HCT116 (cell line): Measurements from ENCODE around the gene ALCAM. TPM values are rescaled to one million over a fixed set of nuclear protein-coding genes. Genes with fewer than 3 reads are reported as not detected.

Source experiments
- ATAC-seq: fragments of 200-7000 bp; cut with Tn5 transposase; 2 replicates; pipeline ENCODE4 v1.9.1; 2020; ENCODE audit warnings: mild to moderate bottlenecking, moderate library complexity
- BruUV-seq: library from RNA; stranded (reverse); fragments of 400-500 nt; replicated peaks from 2 replicates; lab custom pipeline; 2021; lab: Mats Ljungman, UMichigan
- CTCF ChIA-PET: fragments of 300-600 bp; sonication (Branson Sonifier 250); formaldehyde crosslinking; loops from one replicate; lab custom pipeline; 2021; ENCODE audit warnings: antibody characterized with exemption; lab: Charles Lee
- POLR2A ChIA-PET: fragments of 300-600, 350-600 bp; sonication (Branson Sonifier 250); formaldehyde crosslinking; loops from one replicate; lab custom pipeline; 2021; ENCODE audit warnings: antibody characterized with exemption; lab: Charles Lee
- RAD21 ChIA-PET, 2 experiments: fragments of 300-600 bp; sonication (Branson Sonifier 250); formaldehyde crosslinking; loops; one replicate each; lab custom pipeline; 2023; ENCODE audit warnings: low total read pairs in 2 of 2; ENCODE audit not compliant: uncharacterized antibody in 2 of 2, unreplicated experiment in 2 of 2, low non-redundant PET in 1 of 2; lab: Charles Lee
- DNase-seq: peaks from one replicate; pipeline ENCODE4 v3.0.0-alpha.2; 2010; ENCODE audit warnings: low read depth, low spot score
- H2AFZ ChIP-seq: fragments of 200-600 bp; shearing (Covaris generic), sonication (generic); 2 replicates; pipeline ENCODE4 v1.6.1; 2017; ENCODE audit warnings: low read depth, mixed run types, mixed read lengths, antibody characterized with exemption, low read length; ENCODE audit not compliant: poor library complexity, severe bottlenecking
- H3K27ac ChIP-seq: 2 replicates; pipeline ENCODE4 v1.5.1; 2012; ENCODE audit warnings: low read depth, low read length
- H3K27me3 ChIP-seq: fragments of 200-600 bp; sonication (generic); 2 replicates; pipeline ENCODE4 v1.6.1; 2016; ENCODE audit warnings: mixed run types, low read length, mixed read lengths; ENCODE audit not compliant: insufficient read depth
- H3K36me3 ChIP-seq, 2 experiments: fragments of 200-500 bp in 1 of 2; fragments of 200-600 bp in 1 of 2; sonication (Bioruptor generic) in 1 of 2; sonication (generic) in 1 of 2; 2 replicates each; pipeline versions ENCODE4 v1.5.1 to v1.6.1; 2014 to 2016; ENCODE audit warnings: low read length in 2 of 2, inconsistent platforms in 1 of 2, mixed read lengths in 1 of 2, mixed run types in 1 of 2; ENCODE audit not compliant: insufficient read depth in 2 of 2, control insufficient read depth in 1 of 2
- H3K4me1 ChIP-seq, 2 experiments: fragments of 200-600 bp in 1 of 2; sonication (generic) in 1 of 2; 2 replicates each; pipeline versions ENCODE4 v1.5.1 to v1.6.1; 2012 to 2017; ENCODE audit warnings: low read length in 2 of 2, inconsistent platforms in 1 of 2, mild to moderate bottlenecking in 1 of 2, mixed read lengths in 1 of 2, mixed run types in 1 of 2, moderate library complexity in 1 of 2; ENCODE audit not compliant: insufficient read depth in 2 of 2, control insufficient read depth in 1 of 2
- H3K4me2 ChIP-seq: fragments of 200-600 bp; sonication (generic); 2 replicates; pipeline ENCODE4 v1.6.1; 2017; ENCODE audit warnings: mixed run types, low read length, mixed read lengths
- H3K4me3 ChIP-seq, 2 experiments: fragments of 200-600 bp in 1 of 2; sonication (generic) in 1 of 2; replicated peaks in 1 of 2; 2 replicates each; pipeline ENCODE4 v1.5.1; 2011 to 2016; ENCODE audit warnings: low read length in 2 of 2, control low read depth in 1 of 2, low read depth in 1 of 2, mild to moderate bottlenecking in 1 of 2, mixed read lengths in 1 of 2, mixed run types in 1 of 2
- H3K79me2 ChIP-seq: fragments of 200-600 bp; sonication (generic); 2 replicates; pipeline ENCODE4 v1.6.1; 2017; ENCODE audit warnings: mild to moderate bottlenecking, mixed run types, low read length, moderate library complexity, mixed read lengths; ENCODE audit not compliant: insufficient read depth
- H3K9ac ChIP-seq: fragments of 200-600 bp; sonication (generic); 2 replicates; pipeline ENCODE4 v1.6.1; 2016; ENCODE audit warnings: low read length, mixed read lengths
- H3K9me2 ChIP-seq: fragments of 200-600 bp; sonication (generic), shearing (Covaris generic); 2 replicates; pipeline ENCODE4 v1.6.1; 2017; ENCODE audit warnings: mixed run types, mild to moderate bottlenecking, moderate library complexity; ENCODE audit not compliant: insufficient read depth
- H3K9me3 ChIP-seq, 2 experiments: fragments of 200-500 bp in 1 of 2; fragments of 200-600 bp in 1 of 2; sonication (Bioruptor generic) in 1 of 2; sonication (generic) in 1 of 2; 2 replicates each; pipeline ENCODE4 v1.6.1; 2014 to 2017; ENCODE audit warnings: low read length in 2 of 2, mixed read lengths in 2 of 2, inconsistent platforms in 1 of 2, low read depth in 1 of 2, mild to moderate bottlenecking in 1 of 2, mixed run types in 1 of 2, moderate library complexity in 1 of 2; ENCODE audit not compliant: control insufficient read depth in 1 of 2, insufficient read depth in 1 of 2
- H4K20me1 ChIP-seq: fragments of 200-600 bp; sonication (generic), shearing (Covaris generic); 2 replicates; pipeline ENCODE4 v1.6.1; 2017; ENCODE audit warnings: mixed run types, mild to moderate bottlenecking, moderate library complexity; ENCODE audit not compliant: insufficient read depth
- CBX3 ChIP-seq: IDR thresholded peaks from 2 replicates; pipeline ENCODE4 v1.6.1; 2012; ENCODE audit warnings: low read depth
- CEBPB ChIP-seq: IDR thresholded peaks from 2 replicates; pipeline ENCODE4 v1.6.1; 2012; ENCODE audit warnings: low read depth
- EGR1 ChIP-seq: IDR thresholded peaks from 2 replicates; pipeline ENCODE4 v1.6.1; 2012; ENCODE audit warnings: low read depth
- ELF1 ChIP-seq: IDR thresholded peaks from 2 replicates; pipeline ENCODE4 v1.6.1; 2012; ENCODE audit warnings: low read depth, borderline replicate concordance
- EZH2 ChIP-seq: fragments of 200-600 bp; sonication (generic); IDR thresholded peaks from 2 replicates; pipeline ENCODE4 v1.6.1; 2017; ENCODE audit warnings: antibody characterized with exemption, mixed run types
- FOSL1 ChIP-seq: IDR thresholded peaks from 2 replicates; pipeline ENCODE4 v1.6.1; 2012; ENCODE audit warnings: low read depth
- MAX ChIP-seq: IDR thresholded peaks from 2 replicates; pipeline ENCODE4 v1.6.1; 2012
- POLR2A ChIP-seq: IDR thresholded peaks from 2 replicates; pipeline ENCODE4 v1.7.0; 2011; ENCODE audit warnings: borderline replicate concordance; ENCODE audit not compliant: insufficient read depth, insufficient read length; ENCODE audit errors: extremely low read depth
- RAD21 ChIP-seq: IDR thresholded peaks from 2 replicates; pipeline ENCODE4 v1.6.1; 2012; ENCODE audit warnings: low read depth, mild to moderate bottlenecking
- SRF ChIP-seq: IDR thresholded peaks from 2 replicates; pipeline ENCODE4 v1.6.1; 2012; ENCODE audit warnings: low read depth
- TCF7L2 ChIP-seq: IDR thresholded peaks from 2 replicates; pipeline ENCODE4 v1.7.0; 2011; ENCODE audit warnings: borderline replicate concordance, inconsistent platforms; ENCODE audit not compliant: insufficient read depth, insufficient read length; ENCODE audit errors: extremely low read depth
- YY1 ChIP-seq: IDR thresholded peaks from 2 replicates; pipeline ENCODE4 v1.6.1; 2011; ENCODE audit warnings: low read length, low read depth, moderate library complexity, mild to moderate bottlenecking; ENCODE audit not compliant: insufficient replicate concordance; ENCODE audit errors: extremely low read depth
- ZFX ChIP-seq: fragments of 450-650 bp; IDR thresholded peaks from 2 replicates; pipeline ENCODE4 v1.6.1; 2017
- intact Hi-C: fragments of 100-400 bp; cut with micrococcal nuclease; formaldehyde crosslinking; loops from 2 replicates; pipeline ENCODE4 v1.10.0; 2022
- total RNA-seq: library from RNA; stranded (reverse); gene quantifications from one replicate; pipeline ENCODE4 v1.2.1, GENCODE V29; 2021; ENCODE audit not compliant: unreplicated experiment
- TF ChIP-seq, protein P1 (sequence below): IDR thresholded peaks from 2 replicates; pipeline ENCODE4 v1.6.1; 2012
- TF ChIP-seq, protein P2 (sequence below), 3 experiments: fragments of 200-600 bp in 1 of 3; sonication (generic) in 1 of 3; IDR thresholded peaks in 2 of 3; conservative IDR thresholded peaks in 1 of 3; 2 replicates each; pipeline ENCODE4 v1.5.1; 2012 to 2017; ENCODE audit warnings: low read depth in 2 of 3, low read length in 2 of 3, antibody characterized with exemption in 1 of 3, borderline replicate concordance in 1 of 3, control low read depth in 1 of 3, mild to moderate bottlenecking in 1 of 3, mixed read lengths in 1 of 3, mixed run types in 1 of 3, moderate library complexity in 1 of 3; ENCODE audit not compliant: insufficient read depth in 1 of 3
- TF ChIP-seq, protein P3 (sequence below): IDR thresholded peaks from 2 replicates; pipeline ENCODE4 v1.6.1; 2012; ENCODE audit warnings: low read depth

The ALCAM gene
- total RNA-seq, 1 experiment from 2014 or later = 56.7 TPM

DNA sequence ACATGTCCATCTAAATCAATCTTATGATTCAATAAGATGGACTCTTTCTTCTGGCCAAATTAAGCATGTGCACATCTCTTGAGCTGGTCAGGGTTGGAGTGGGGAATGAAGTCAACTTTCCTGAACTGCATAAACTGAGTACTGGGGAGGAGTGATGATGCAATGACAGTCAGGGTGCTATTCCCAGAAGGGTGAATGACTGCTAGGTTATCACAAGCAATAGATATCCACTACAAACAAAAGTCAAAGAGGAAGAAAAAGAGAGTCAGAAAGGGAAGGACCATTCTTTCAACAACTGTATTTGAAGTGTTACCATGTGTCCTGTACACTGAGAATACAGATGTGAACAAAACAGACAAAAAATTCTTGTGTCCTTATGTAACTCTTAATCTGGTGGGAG is 70.0 kb downstream of the ALCAM start:
- Histone ChIP-seq H3K9ac (no peak overlapping the region), H3K9me3 (no peaks in the 10 kb centered on the region), H2AFZ (no peak overlapping the region), H3K4me3 (no peak overlapping the region), H4K20me1 (no peaks in the 10 kb centered on the region), H3K27ac (no peak overlapping the region), H3K79me2 (peaks cover 4% of the 10 kb centered on the region), H3K9me2 (no peaks in the 10 kb centered on the region), H3K4me1 (no peaks in the 10 kb centered on the region), H3K27me3 (no peaks in the 10 kb centered on the region), H3K4me2 (no peak overlapping the region), H3K36me3 (no peaks in the 10 kb centered on the region)
- ChIA-PET POLR2A (no interaction called here), RAD21 (no interaction called here), CTCF (no interaction called here)
- TF ChIP-seq, protein P1, sequence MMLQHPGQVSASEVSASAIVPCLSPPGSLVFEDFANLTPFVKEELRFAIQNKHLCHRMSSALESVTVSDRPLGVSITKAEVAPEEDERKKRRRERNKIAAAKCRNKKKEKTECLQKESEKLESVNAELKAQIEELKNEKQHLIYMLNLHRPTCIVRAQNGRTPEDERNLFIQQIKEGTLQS = no peak
- no peak for TF ChIP-seq TCF7L2
- no peak for ATAC-seq
- no TSS peak for BruUV-seq
- intact Hi-C loops = no loop called here
- DNase-seq = no peak

DNA sequence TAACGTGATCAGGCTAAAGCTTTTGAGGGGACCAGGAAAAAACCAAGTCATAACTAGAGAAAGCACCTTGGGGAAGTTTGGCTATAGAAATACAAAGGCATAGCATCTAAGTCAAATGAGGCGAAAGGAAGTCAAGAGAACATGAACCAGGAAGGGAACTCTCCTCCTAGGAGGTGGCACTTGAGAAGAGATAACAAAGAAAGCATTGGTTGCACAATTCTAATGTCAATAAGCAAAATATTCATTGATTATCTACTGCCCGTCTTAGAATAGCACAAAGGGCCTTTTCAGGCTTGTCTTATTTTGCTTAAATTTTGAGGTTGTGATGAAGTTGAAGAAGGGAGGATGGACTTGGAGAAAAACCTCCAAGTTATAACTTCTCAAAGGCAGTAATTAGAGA is 73.4 kb downstream of the ALCAM start:
- no TSS peak for BruUV-seq
- Histone ChIP-seq H3K9me3 (no peaks in the 10 kb centered on the region), H3K9me2 (no peaks in the 10 kb centered on the region), H3K36me3 (no peaks in the 10 kb centered on the region), H3K4me3 (no peak overlapping the region), H3K9ac (no peak overlapping the region), H3K27me3 (no peaks in the 10 kb centered on the region), H4K20me1 (no peaks in the 10 kb centered on the region), H3K4me1 (no peaks in the 10 kb centered on the region), H3K4me2 (no peak overlapping the region), H2AFZ (no peak overlapping the region), H3K79me2 (peaks cover 4% of the 10 kb centered on the region; the same call in 1 of the 2 replicates), H3K27ac (no peak overlapping the region)
- no peak for ATAC-seq
- DNase-seq = no peak
- intact Hi-C loops = no loop called here
- CTCF ChIA-PET = no interaction called here
- RAD21 ChIA-PET = no interaction called here
- POLR2A ChIA-PET = no interaction called here
- TF ChIP-seq, protein P1 = no peak
- no peak for TF ChIP-seq TCF7L2
- TF ChIP-seq, protein P2, sequence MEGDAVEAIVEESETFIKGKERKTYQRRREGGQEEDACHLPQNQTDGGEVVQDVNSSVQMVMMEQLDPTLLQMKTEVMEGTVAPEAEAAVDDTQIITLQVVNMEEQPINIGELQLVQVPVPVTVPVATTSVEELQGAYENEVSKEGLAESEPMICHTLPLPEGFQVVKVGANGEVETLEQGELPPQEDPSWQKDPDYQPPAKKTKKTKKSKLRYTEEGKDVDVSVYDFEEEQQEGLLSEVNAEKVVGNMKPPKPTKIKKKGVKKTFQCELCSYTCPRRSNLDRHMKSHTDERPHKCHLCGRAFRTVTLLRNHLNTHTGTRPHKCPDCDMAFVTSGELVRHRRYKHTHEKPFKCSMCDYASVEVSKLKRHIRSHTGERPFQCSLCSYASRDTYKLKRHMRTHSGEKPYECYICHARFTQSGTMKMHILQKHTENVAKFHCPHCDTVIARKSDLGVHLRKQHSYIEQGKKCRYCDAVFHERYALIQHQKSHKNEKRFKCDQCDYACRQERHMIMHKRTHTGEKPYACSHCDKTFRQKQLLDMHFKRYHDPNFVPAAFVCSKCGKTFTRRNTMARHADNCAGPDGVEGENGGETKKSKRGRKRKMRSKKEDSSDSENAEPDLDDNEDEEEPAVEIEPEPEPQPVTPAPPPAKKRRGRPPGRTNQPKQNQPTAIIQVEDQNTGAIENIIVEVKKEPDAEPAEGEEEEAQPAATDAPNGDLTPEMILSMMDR (IDR thresholded peaks at IDR 0.05 in 2 of 3, conservative IDR thresholded peaks at IDR 0.05 in 1 of 3; ENCODE audit: borderline replicate concordance in 1 of 3, insufficient read depth in 1 of 3, low read depth in 2 of 3, low read length in 2 of 3) = no peak
- no peak for TF ChIP-seq EGR1
- TF ChIP-seq MAX = no peak
- TF ChIP-seq, protein P3, sequence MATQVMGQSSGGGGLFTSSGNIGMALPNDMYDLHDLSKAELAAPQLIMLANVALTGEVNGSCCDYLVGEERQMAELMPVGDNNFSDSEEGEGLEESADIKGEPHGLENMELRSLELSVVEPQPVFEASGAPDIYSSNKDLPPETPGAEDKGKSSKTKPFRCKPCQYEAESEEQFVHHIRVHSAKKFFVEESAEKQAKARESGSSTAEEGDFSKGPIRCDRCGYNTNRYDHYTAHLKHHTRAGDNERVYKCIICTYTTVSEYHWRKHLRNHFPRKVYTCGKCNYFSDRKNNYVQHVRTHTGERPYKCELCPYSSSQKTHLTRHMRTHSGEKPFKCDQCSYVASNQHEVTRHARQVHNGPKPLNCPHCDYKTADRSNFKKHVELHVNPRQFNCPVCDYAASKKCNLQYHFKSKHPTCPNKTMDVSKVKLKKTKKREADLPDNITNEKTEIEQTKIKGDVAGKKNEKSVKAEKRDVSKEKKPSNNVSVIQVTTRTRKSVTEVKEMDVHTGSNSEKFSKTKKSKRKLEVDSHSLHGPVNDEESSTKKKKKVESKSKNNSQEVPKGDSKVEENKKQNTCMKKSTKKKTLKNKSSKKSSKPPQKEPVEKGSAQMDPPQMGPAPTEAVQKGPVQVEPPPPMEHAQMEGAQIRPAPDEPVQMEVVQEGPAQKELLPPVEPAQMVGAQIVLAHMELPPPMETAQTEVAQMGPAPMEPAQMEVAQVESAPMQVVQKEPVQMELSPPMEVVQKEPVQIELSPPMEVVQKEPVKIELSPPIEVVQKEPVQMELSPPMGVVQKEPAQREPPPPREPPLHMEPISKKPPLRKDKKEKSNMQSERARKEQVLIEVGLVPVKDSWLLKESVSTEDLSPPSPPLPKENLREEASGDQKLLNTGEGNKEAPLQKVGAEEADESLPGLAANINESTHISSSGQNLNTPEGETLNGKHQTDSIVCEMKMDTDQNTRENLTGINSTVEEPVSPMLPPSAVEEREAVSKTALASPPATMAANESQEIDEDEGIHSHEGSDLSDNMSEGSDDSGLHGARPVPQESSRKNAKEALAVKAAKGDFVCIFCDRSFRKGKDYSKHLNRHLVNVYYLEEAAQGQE = no peak
- TF ChIP-seq RAD21 = no peak
- TF ChIP-seq EZH2 = no peak
- TF ChIP-seq SRF = no peak
- no peak for TF ChIP-seq ELF1
- TF ChIP-seq YY1 = no peak
- no peak for TF ChIP-seq FOSL1
- TF ChIP-seq POLR2A = no peak
- TF ChIP-seq ZFX = no peak
- TF ChIP-seq CBX3 = no peak
- TF ChIP-seq CEBPB = no peak
